ENCODE measurements around the gene MORN1. TPM values are rescaled to one million over a fixed set of nuclear protein-coding genes. Genes with fewer than 3 reads are reported as not detected.

MORN1 gene
- total and polyA plus RNA-seq, 9 of the 15 experiments (the other 6 are each of a cell fraction or from before 2014, with no cell fraction given) = 0.24 to 9.3 (median 4.2) TPM

- ChIA-PET POLR2A (interaction anchor here (0.6 kb wide), 1 partner anchor 213 kb away, joined by 3 read pairs; no protein-coding TSS in a partner anchor), CTCF (ENCODE audit: low intra/inter-chr PET ratio) (no interaction called here)
- in situ Hi-C loops (cut with MboI) = no loop called here
- no peak overlapping the region for H3K4me2 ChIP-seq (ENCODE audit: insufficient read depth, low read length)
- no peaks in the 10 kb centered on the region for H3K9me1 ChIP-seq (ENCODE audit: control insufficient read depth, insufficient read depth, low read length)
- no peaks in the 10 kb centered on the region for H3K79me2 ChIP-seq (ENCODE audit: control insufficient read depth, insufficient read depth, low read length)
- no peaks in the 10 kb centered on the region for H4K20me1 ChIP-seq (replicated peaks; ENCODE audit: control insufficient read depth, insufficient read depth, low read length)
- 2% methylated on average over 13 of the region's 13 CpGs for WGBS (ENCODE audit: insufficient coverage, low coverage, missing lambda C conversion rate)
- intact Hi-C loops (cut with micrococcal nuclease) = no loop called here
- ATAC-seq (no peak), FAIRE-seq (no peak), DNase-seq (ENCODE audit: extremely low read depth in 1 of 4, low spot score in 3 of 4) (no peak)
- H2AFZ ChIP-seq (ENCODE audit: low read depth, low read length) = no peak overlapping the region
- H3K9ac ChIP-seq (ENCODE audit: insufficient read depth in 1 of 2, low read depth in 2 of 2, low read length in 2 of 2) = no peak overlapping the region; a peak in 1 of 4 replicates
- no peaks in the 10 kb centered on the region for H3K36me3 ChIP-seq (ENCODE audit: control insufficient read depth, insufficient read depth, low read length)
- H3K27ac ChIP-seq (ENCODE audit: extremely low read depth, low read depth, low read length) = no peak overlapping the region
- H3K4me1 ChIP-seq (replicated peaks in 1 of 2; ENCODE audit: control insufficient read depth in 2 of 2, insufficient read depth in 2 of 2, low read length in 2 of 2) = peaks cover 0 to 39% of the 10 kb centered on the region in 2 experiments; a peak in 2 of 5 replicates
- H3K4me3 ChIP-seq = no peak overlapping the region
- no TSS peak for BruUV-seq (replicated peaks)
- H3K9me3 ChIP-seq (replicated peaks; ENCODE audit: control insufficient read depth, insufficient read depth, low read depth, low read length) = 0 out of 2 replicates have a peak, but pooled peaks cover 5% of the 10 kb centered on the region
- H3K27me3 ChIP-seq (ENCODE audit: control insufficient read depth in 2 of 2, insufficient read depth in 2 of 2, low read length in 2 of 2) = peaks cover 17 to 62% of the 10 kb centered on the region in 2 experiments; a peak in 4 of 5 replicates
- TF ChIP-seq EGR1 (conservative IDR thresholded peaks at IDR 0.05) (no peak), DMBX1 (CRISPR knock-in tag; IDR thresholded peaks at IDR 0.05; ENCODE audit: borderline replicate concordance) (no peak), HDAC2 (IDR thresholded peaks at IDR 0.05) (no peak), SETDB1 (IDR thresholded peaks at IDR 0.05; ENCODE audit: low read length) (no peak), NFE2 (IDR thresholded peaks at IDR 0.05; ENCODE audit: low read depth) (no peak), RBM25 (IDR thresholded peaks at IDR 0.05; ENCODE audit: low read depth, low read length, severe bottlenecking) (no peak), GTF3C2 (IDR thresholded peaks at IDR 0.05; ENCODE audit: borderline replicate concordance, extremely low read depth, insufficient read length) (no peak), BRF1 (IDR thresholded peaks at IDR 0.05; ENCODE audit: borderline replicate concordance, extremely low read depth, insufficient read length) (no peak), FOXK1 (CRISPR knock-in tag; IDR thresholded peaks at IDR 0.05; ENCODE audit: borderline replicate concordance) (no peak), HNRNPK (IDR thresholded peaks at IDR 0.05; ENCODE audit: low read depth, low read length, poor library complexity, severe bottlenecking) (no peak), ZNF512 (tag; IDR thresholded peaks at IDR 0.05) (no peak), RCOR1 (IDR thresholded peaks at IDR 0.05; ENCODE audit: borderline replicate concordance in 1 of 2, low read depth in 2 of 2, low read length in 2 of 2) (no peak), RNF2 (IDR thresholded peaks at IDR 0.05) (no peak), HDGF (IDR thresholded peaks at IDR 0.05) (no peak), HDAC6 (IDR thresholded peaks at IDR 0.05; ENCODE audit: low read depth, low read length) (no peak), HES1 (IDR thresholded peaks at IDR 0.05; ENCODE audit: low read depth) (no peak), ZNF239 (CRISPR knock-in tag; IDR thresholded peaks at IDR 0.05) (no peak)
Measured at GRCh38 chr1:2433196-2433595, 41.8 kb upstream of the MORN1 start.

All from K562 (cell line).